ENCODE data around the gene MPHOSPH9. TPM values are rescaled to one million over a fixed set of nuclear protein-coding genes. Genes with fewer than 3 reads are reported as not detected.

MPHOSPH9 gene
- total and polyA plus RNA-seq, 2 of the 13 experiments (the other 11 are each of a cell fraction or from before 2014, with no cell fraction given): 20.3 to 63.4 TPM

DNA sequence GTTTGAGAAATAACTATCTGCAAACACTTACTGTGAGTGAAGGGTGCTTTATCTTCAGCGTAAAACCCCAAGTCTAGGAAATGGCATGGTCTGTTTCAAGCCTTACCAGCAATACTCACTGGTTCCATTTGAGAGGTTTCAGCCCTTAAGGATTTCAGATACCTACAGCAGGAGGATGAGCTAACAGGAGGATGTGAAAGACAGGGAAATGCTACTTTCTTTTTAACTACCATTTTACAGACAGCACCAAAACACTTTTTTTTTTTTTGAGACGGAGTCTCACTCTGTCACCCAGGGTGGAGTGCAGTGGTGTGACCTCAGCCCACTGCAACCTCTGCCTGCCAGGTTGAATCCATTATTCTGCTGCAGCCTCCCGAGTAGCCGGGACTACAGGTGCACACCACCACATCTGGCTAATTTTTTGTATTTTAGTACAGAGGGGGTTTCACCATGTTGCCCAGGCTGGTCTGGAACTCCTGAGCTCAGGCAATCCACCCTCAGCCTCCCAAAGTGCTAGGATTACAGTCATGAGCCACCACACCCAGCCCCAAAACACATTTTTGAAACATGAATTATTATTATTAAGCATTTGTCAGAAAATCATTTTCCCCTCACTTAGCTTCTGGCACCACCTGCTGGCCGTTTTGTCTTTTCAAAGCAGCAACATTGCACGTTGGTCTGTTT, 4.8 kb upstream of the MPHOSPH9 start:
- H3K4me2 ChIP-seq (ENCODE audit: low read depth, low read length): no peak overlapping the region
- no peaks in the 10 kb centered on the region; a peak in 1 of 5 replicates for H3K27me3 ChIP-seq (ENCODE audit: control insufficient read depth in 1 of 2, insufficient read depth in 2 of 2, low read length in 2 of 2)
- no peak overlapping the region for H3K9ac ChIP-seq (ENCODE audit: insufficient read depth, low read depth, low read length)
- peaks cover 1 to 19% of the 10 kb centered on the region in 2 experiments; a peak in 4 of 5 replicates for H3K36me3 ChIP-seq (replicated peaks in 1 of 2; ENCODE audit: control insufficient read depth in 1 of 2, insufficient read depth in 2 of 2, low read length in 2 of 2)
- H3K27ac ChIP-seq (ENCODE audit: extremely low read length, insufficient read depth, low read length): no peak overlapping the region
- intact Hi-C loops (cut with micrococcal nuclease; ENCODE audit: unreplicated experiment): loop anchor here (1.0 kb wide), 1 partner anchor 194 kb away; no protein-coding TSS in a partner anchor
- 65% methylated on average over 6 of the region's 6 CpGs for WGBS (ENCODE audit: low lambda C conversion rate)
- peak; percentile 34 for DNase-seq (ENCODE audit: low spot score)
- in situ Hi-C loops (cut with HindIII; ENCODE audit: extremely low pct_ligation_motif_present, low pct_unique_long_range_greater_than_20kb): loop anchor here (25.0 kb wide), 1 partner anchor 375 kb away; no protein-coding TSS in a partner anchor
- no peaks in the 10 kb centered on the region for H3K9me3 ChIP-seq (ENCODE audit: low read length)
- ATAC-seq: peak; percentile 17; the same call in 1 of the 3 replicates
- peak; percentile 58 for FAIRE-seq
- peaks cover 29% of the 10 kb centered on the region for H3K79me2 ChIP-seq (ENCODE audit: insufficient read depth, low read length)
- H3K4me3 ChIP-seq (replicated peaks in 1 of 3; ENCODE audit: insufficient read depth in 1 of 3, low read depth in 2 of 3, low read length in 3 of 3): no peak overlapping the region
- H4K20me1 ChIP-seq (ENCODE audit: insufficient read depth, low read length): 0 out of 2 replicates have a peak, but pooled peaks cover 3% of the 10 kb centered on the region
- ChIA-PET POLR2A (interaction anchor here (0.7 to 1.2 kb wide), 3 partner anchors 125 to 253 kb away, joined by 3 read pairs; no protein-coding TSS in a partner anchor), CTCF (ENCODE audit: low intra/inter-chr PET ratio, low total read pairs) (interaction anchor here (1.2 kb wide), 2 partner anchors 191 to 285 kb away, joined by 3 to 5 read pairs; no protein-coding TSS in a partner anchor)
- H3K4me1 ChIP-seq (ENCODE audit: insufficient read depth, low read length): peaks cover 28% of the 10 kb centered on the region
- BruUV-seq (replicated peaks): no TSS peak
- no peak overlapping the region for H2AFZ ChIP-seq (ENCODE audit: low read length)
- peak; percentile 14; the same call in 1 of the 2 replicates for TF ChIP-seq FOXK1 (CRISPR knock-in tag; IDR thresholded peaks at IDR 0.05; ENCODE audit: borderline replicate concordance, low read depth)
- TF ChIP-seq, protein P1, sequence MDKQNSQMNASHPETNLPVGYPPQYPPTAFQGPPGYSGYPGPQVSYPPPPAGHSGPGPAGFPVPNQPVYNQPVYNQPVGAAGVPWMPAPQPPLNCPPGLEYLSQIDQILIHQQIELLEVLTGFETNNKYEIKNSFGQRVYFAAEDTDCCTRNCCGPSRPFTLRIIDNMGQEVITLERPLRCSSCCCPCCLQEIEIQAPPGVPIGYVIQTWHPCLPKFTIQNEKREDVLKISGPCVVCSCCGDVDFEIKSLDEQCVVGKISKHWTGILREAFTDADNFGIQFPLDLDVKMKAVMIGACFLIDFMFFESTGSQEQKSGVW (CRISPR knock-in tag; IDR thresholded peaks at IDR 0.05; ENCODE audit: borderline replicate concordance): no peak
- TF ChIP-seq YEATS2 (CRISPR knock-in tag; IDR thresholded peaks at IDR 0.05; ENCODE audit: borderline replicate concordance): no peak
- TF ChIP-seq GZF1 (CRISPR knock-in tag; IDR thresholded peaks at IDR 0.05): no peak
- no peak for TF ChIP-seq ZNF230 (CRISPR knock-in tag; IDR thresholded peaks at IDR 0.05)
- TF ChIP-seq, protein P2, sequence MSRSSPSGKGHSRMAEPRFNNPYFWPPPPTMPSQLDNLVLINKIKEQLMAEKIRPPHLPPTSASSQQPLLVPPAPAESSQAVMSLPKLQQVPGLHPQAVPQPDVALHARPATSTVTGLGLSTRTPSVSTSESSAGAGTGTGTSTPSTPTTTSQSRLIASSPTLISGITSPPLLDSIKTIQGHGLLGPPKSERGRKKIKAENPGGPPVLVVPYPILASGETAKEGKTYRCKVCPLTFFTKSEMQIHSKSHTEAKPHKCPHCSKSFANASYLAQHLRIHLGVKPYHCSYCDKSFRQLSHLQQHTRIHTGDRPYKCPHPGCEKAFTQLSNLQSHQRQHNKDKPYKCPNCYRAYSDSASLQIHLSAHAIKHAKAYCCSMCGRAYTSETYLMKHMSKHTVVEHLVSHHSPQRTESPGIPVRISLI (CRISPR knock-in tag; IDR thresholded peaks at IDR 0.05; ENCODE audit: borderline replicate concordance): no peak
- TF ChIP-seq, protein P3, sequence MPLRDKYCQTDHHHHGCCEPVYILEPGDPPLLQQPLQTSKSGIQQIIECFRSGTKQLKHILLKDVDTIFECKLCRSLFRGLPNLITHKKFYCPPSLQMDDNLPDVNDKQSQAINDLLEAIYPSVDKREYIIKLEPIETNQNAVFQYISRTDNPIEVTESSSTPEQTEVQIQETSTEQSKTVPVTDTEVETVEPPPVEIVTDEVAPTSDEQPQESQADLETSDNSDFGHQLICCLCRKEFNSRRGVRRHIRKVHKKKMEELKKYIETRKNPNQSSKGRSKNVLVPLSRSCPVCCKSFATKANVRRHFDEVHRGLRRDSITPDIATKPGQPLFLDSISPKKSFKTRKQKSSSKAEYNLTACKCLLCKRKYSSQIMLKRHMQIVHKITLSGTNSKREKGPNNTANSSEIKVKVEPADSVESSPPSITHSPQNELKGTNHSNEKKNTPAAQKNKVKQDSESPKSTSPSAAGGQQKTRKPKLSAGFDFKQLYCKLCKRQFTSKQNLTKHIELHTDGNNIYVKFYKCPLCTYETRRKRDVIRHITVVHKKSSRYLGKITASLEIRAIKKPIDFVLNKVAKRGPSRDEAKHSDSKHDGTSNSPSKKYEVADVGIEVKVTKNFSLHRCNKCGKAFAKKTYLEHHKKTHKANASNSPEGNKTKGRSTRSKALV (CRISPR knock-in tag; IDR thresholded peaks at IDR 0.05): no peak
- peak; percentile 65 for TF ChIP-seq RAD21 (CRISPR knock-in tag; IDR thresholded peaks at IDR 0.05)
- 0 out of 2 replicates have a peak, but pooled peaks have one; percentile 45 for TF ChIP-seq ZNF605 (CRISPR knock-in tag; IDR thresholded peaks at IDR 0.05)
- TF ChIP-seq, protein P4, sequence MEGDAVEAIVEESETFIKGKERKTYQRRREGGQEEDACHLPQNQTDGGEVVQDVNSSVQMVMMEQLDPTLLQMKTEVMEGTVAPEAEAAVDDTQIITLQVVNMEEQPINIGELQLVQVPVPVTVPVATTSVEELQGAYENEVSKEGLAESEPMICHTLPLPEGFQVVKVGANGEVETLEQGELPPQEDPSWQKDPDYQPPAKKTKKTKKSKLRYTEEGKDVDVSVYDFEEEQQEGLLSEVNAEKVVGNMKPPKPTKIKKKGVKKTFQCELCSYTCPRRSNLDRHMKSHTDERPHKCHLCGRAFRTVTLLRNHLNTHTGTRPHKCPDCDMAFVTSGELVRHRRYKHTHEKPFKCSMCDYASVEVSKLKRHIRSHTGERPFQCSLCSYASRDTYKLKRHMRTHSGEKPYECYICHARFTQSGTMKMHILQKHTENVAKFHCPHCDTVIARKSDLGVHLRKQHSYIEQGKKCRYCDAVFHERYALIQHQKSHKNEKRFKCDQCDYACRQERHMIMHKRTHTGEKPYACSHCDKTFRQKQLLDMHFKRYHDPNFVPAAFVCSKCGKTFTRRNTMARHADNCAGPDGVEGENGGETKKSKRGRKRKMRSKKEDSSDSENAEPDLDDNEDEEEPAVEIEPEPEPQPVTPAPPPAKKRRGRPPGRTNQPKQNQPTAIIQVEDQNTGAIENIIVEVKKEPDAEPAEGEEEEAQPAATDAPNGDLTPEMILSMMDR (CRISPR knock-in tag; IDR thresholded peaks at IDR 0.05): peak; percentile 78
- no peak for TF ChIP-seq EP300 (IDR thresholded peaks at IDR 0.05; ENCODE audit: low read depth in 2 of 2, low read length in 2 of 2)
- TF ChIP-seq EP300 (CRISPR knock-in tag; IDR thresholded peaks at IDR 0.05; ENCODE audit: borderline replicate concordance): no peak
- TF ChIP-seq, protein P5, sequence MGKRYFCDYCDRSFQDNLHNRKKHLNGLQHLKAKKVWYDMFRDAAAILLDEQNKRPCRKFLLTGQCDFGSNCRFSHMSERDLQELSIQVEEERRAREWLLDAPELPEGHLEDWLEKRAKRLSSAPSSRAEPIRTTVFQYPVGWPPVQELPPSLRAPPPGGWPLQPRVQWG (CRISPR knock-in tag; IDR thresholded peaks at IDR 0.05; ENCODE audit: borderline replicate concordance, low read depth): no peak
- TF ChIP-seq NAIF1 (CRISPR knock-in tag; IDR thresholded peaks at IDR 0.05; ENCODE audit: borderline replicate concordance): 0 out of 2 replicates have a peak, but pooled peaks have one; percentile 23
- TF ChIP-seq ZNF703 (CRISPR knock-in tag; IDR thresholded peaks at IDR 0.05; ENCODE audit: borderline replicate concordance): no peak
